Natural killer cell (primary cell): Measurements from ENCODE around the gene IPO4. TPM values are rescaled to one million over a fixed set of nuclear protein-coding genes. Genes with fewer than 3 reads are reported as not detected.
A peak's percentile ranks its signal among the peaks of the same experiment; 100 is the strongest.

Experiments used
- ATAC-seq, 3 donors: fragments of 150-1000 bp in 2 of 3; fragments of 200-7000 bp in 1 of 3; cut with Tn5 transposase; 1 replicate in 1 of 3; 2 replicates in 2 of 3; pipeline ENCODE4 v1.10.0; 2021; ENCODE audit warnings: mild to moderate bottlenecking in 2 of 3, moderate library complexity in 2 of 3
- DNase-seq, 2 donors: peaks; one replicate each; pipeline versions ENCODE4 v3.0.0 to v3.0.0-alpha.2; 2013 to 2021; ENCODE audit warnings: mixed read lengths in 1 of 2
- H3K27ac ChIP-seq: one replicate; pipeline ENCODE4 v1.5.1; 2013; ENCODE audit warnings: mild to moderate bottlenecking, low read length
- H3K27me3 ChIP-seq: one replicate; pipeline ENCODE4 v1.6.1; 2013; ENCODE audit warnings: low read length; ENCODE audit not compliant: control insufficient read depth, insufficient read depth
- H3K36me3 ChIP-seq: one replicate; pipeline ENCODE4 v1.6.1; 2013; ENCODE audit warnings: low read length; ENCODE audit not compliant: control insufficient read depth, insufficient read depth
- H3K4me1 ChIP-seq: one replicate; pipeline ENCODE4 v1.6.1; 2013; ENCODE audit warnings: low read length; ENCODE audit not compliant: control insufficient read depth, insufficient read depth
- H3K4me3 ChIP-seq: one replicate; pipeline ENCODE4 v1.5.1; 2013; ENCODE audit warnings: low read length
- H3K9me3 ChIP-seq: one replicate; pipeline ENCODE4 v1.6.1; 2013; ENCODE audit warnings: low read length; ENCODE audit not compliant: control insufficient read depth, insufficient read depth
- H3K27ac Mint-ChIP-seq, 2 donors: one replicate each; pipeline ENCODE4 v1.8.0; 2022; ENCODE audit warnings: mild to moderate bottlenecking in 2 of 2, mixed read lengths in 2 of 2, moderate library complexity in 1 of 2
- H3K27me3 Mint-ChIP-seq, 2 donors: one replicate each; pipeline ENCODE4 v1.8.0; 2022; ENCODE audit warnings: low read depth in 2 of 2, mixed read lengths in 2 of 2
- H3K36me3 Mint-ChIP-seq: one replicate; pipeline ENCODE4 v1.8.0; 2022; ENCODE audit warnings: mixed read lengths
- H3K4me1 Mint-ChIP-seq, 2 donors: one replicate each; pipeline ENCODE4 v1.8.0; 2022; ENCODE audit warnings: mixed read lengths in 2 of 2
- H3K4me3 Mint-ChIP-seq: one replicate; pipeline ENCODE4 v1.8.0; 2022; ENCODE audit warnings: mild to moderate bottlenecking, moderate library complexity, mixed read lengths
- H3K9me3 Mint-ChIP-seq, 2 donors: one replicate each; pipeline ENCODE4 v1.8.0; 2022; ENCODE audit warnings: mixed read lengths in 2 of 2
- WGBS: methylation state at CpG from one replicate; pipeline ENCODE4 v1.1.7; 2013; ENCODE audit warnings: missing lambda C conversion rate; ENCODE audit not compliant: insufficient coverage; 5-methylcytosine and 5-hydroxymethylcytosine counted together
- intact Hi-C: fragments of 100-400 bp; cut with micrococcal nuclease; formaldehyde crosslinking; loops from one replicate; pipeline ENCODE4 v1.14.2; 2022
- total RNA-seq, 4 donors: library from RNA; stranded (reverse); fragments of 120-200 nt in 1 of 4; gene quantifications; one replicate each; pipeline versions ENCODE4 v1.2.3 to v1.2.4, GENCODE V29; 2013 to 2022
- TF ChIP-seq, protein P1 (sequence below): fragments of 200-600 bp; IDR thresholded peaks from one replicate; pipeline ENCODE4 v1.8.0; 2022; ENCODE audit warnings: antibody characterized with exemption

Gene IPO4
- total RNA-seq, 3 donors from 2014 or later (not counting 1 experiment from before 2014, with no cell fraction given): 46.2 to 61.5 (median 51.9) TPM

DNA sequence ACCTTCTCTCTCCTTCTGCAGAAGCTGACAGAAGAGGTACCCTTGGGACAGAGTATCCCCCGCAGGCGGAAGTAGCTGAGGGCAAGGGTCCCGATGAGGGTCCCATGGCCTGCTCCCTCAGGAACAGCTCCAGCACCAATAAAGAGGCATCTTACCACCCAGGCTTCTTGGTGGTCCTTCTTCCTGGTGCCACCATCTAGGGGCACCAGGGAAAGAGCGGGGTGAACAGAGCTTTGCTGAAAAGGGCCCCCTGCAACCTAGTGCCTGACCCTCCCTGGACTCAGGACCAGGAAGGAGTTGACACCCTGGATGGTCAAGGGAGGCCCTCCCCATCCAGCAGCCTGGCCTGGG is 28.1 kb downstream of the IPO4 start:
- Histone ChIP-seq H3K9me3 (no peaks in the 10 kb centered on the region), H3K4me1 (peaks cover 37% of the 10 kb centered on the region), H3K27ac (peak overlapping the region; percentile 94), H3K27me3 (no peaks in the 10 kb centered on the region), H3K4me3 (no peak overlapping the region), H3K36me3 (peaks cover 74% of the 10 kb centered on the region)
- ATAC-seq: no peak
- no peaks in the 10 kb centered on the region for H3K9me3 Mint-ChIP-seq
- peak overlapping the region; percentile 99 for H3K4me3 Mint-ChIP-seq
- no peaks in the 10 kb centered on the region for H3K27me3 Mint-ChIP-seq
- no peak for DNase-seq
- WGBS: 99% methylated on average over 4 of the region's 4 CpGs
- peak overlapping the region; percentile 97 for H3K27ac Mint-ChIP-seq
- intact Hi-C loops: loop anchor here (2.0 kb wide), 1 partner anchor 102 kb away; no protein-coding TSS in a partner anchor
- H3K36me3 Mint-ChIP-seq: no peaks in the 10 kb centered on the region
- peaks cover 36 to 54% of the 10 kb centered on the region in 2 donors for H3K4me1 Mint-ChIP-seq
- TF ChIP-seq, protein P1, sequence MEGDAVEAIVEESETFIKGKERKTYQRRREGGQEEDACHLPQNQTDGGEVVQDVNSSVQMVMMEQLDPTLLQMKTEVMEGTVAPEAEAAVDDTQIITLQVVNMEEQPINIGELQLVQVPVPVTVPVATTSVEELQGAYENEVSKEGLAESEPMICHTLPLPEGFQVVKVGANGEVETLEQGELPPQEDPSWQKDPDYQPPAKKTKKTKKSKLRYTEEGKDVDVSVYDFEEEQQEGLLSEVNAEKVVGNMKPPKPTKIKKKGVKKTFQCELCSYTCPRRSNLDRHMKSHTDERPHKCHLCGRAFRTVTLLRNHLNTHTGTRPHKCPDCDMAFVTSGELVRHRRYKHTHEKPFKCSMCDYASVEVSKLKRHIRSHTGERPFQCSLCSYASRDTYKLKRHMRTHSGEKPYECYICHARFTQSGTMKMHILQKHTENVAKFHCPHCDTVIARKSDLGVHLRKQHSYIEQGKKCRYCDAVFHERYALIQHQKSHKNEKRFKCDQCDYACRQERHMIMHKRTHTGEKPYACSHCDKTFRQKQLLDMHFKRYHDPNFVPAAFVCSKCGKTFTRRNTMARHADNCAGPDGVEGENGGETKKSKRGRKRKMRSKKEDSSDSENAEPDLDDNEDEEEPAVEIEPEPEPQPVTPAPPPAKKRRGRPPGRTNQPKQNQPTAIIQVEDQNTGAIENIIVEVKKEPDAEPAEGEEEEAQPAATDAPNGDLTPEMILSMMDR: no peak

DNA sequence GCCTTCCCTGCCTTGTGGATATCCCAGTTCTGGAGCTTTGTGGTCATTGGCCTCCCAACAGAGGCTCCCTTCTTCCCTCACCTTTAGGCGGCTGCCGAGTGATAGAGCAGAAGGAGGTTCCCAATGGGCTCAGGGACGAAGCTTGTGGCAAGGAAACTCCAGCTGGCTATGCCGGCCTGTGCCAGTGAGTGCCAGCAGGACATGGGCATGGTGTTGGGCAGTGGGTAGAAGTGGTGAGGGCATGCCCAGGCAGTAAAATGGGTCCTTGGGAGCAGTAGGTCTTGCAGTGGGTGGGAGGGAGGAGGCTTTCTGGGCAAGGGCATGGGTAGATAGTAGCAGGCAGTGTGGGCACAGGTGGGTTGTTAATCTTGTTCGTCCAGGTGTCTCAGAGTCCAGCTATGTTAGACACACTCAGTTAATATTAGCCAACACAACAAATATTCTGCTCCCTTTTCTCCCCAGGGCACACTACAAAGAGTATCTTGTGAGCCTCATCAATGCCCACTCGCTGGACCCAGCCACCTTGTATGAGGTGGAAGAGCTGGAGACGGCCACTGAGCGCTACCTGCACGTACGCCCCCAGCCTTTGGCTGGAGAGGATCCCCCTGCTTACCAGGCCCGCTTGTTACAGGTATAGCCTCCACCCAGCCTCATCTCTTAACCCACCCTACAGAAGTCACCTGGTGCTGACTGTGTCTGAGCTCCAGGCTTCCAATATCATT is 28.7 kb downstream of the IPO4 start:
- no peak for ATAC-seq
- Mint-ChIP-seq H3K4me1 (peaks cover 33 to 49% of the 10 kb centered on the region in 2 donors), H3K27me3 (no peaks in the 10 kb centered on the region), H3K27ac (peak overlapping the region; percentile 97), H3K4me3 (peak overlapping the region; percentile 21), H3K36me3 (no peaks in the 10 kb centered on the region), H3K9me3 (no peaks in the 10 kb centered on the region)
- TF ChIP-seq, protein P1: no peak
- intact Hi-C loops: loop anchor here (2.0 kb wide), 1 partner anchor 101 kb away; no protein-coding TSS in a partner anchor
- Histone ChIP-seq H3K4me1 (peaks cover 37% of the 10 kb centered on the region), H3K27me3 (no peaks in the 10 kb centered on the region), H3K9me3 (no peaks in the 10 kb centered on the region), H3K4me3 (no peak overlapping the region), H3K36me3 (peaks cover 74% of the 10 kb centered on the region), H3K27ac (peak overlapping the region; percentile 94)
- 92% methylated on average over 11 of the region's 11 CpGs for WGBS
- no peak for DNase-seq

DNA sequence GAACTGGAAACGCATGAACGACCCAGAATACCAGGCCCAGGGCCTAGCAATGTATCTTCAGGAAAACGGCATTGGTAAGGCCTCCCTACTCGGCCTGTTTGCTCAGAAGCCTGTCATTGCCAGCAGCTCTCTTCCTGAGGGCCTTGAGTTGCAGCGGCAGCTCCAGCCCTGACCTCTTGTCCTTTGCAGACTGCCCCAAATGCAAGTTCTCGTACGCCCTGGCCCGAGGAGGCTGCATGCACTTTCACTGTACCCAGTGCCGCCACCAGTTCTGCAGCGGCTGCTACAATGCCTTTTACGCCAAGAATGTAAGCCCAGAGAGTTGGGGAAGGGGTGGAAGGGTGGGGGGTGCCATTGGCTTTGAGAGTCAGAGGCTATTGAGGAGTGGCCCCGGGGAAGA is 31.3 kb downstream of the IPO4 start:
- no peaks in the 10 kb centered on the region for H3K36me3 Mint-ChIP-seq
- no peaks in the 10 kb centered on the region for H3K9me3 ChIP-seq
- DNase-seq: no peak
- no peak for ATAC-seq
- no peak overlapping the region for H3K27ac ChIP-seq
- no peak overlapping the region for H3K4me3 Mint-ChIP-seq
- 98% methylated on average over 12 of the region's 12 CpGs for WGBS
- no peaks in the 10 kb centered on the region for H3K27me3 ChIP-seq
- peaks cover 15% of the 10 kb centered on the region for H3K4me1 ChIP-seq
- peaks cover 62% of the 10 kb centered on the region for H3K36me3 ChIP-seq
- no peak overlapping the region for H3K27ac Mint-ChIP-seq
- no peaks in the 10 kb centered on the region for H3K27me3 Mint-ChIP-seq
- no peak overlapping the region for H3K4me3 ChIP-seq
- no peaks in the 10 kb centered on the region for H3K9me3 Mint-ChIP-seq
- intact Hi-C loops: no loop called here
- H3K4me1 Mint-ChIP-seq: peaks cover 18 to 27% of the 10 kb centered on the region in 2 donors
- TF ChIP-seq, protein P1: no peak

DNA sequence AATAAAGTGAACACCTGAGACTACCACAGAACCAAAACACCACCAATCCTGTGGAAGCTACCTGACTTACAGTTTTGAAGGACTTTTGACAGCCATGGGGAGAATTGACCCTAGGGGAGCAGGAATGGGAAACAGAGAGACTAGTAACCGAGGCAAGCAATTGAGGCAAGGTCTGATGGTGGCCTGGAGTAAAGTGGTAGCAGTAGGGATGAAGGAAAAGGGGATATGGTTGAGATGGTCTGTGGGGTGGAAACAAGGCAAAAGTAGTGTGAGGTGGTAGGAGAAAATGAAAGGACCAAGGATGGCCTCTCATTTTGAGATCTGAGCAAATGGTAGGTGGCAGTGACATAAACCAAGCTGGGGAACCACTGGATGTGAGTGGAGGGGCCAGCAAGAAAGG is 31.8 kb downstream of the IPO4 start:
- H3K4me3 Mint-ChIP-seq: no peak overlapping the region
- no peak for ATAC-seq
- Histone ChIP-seq H3K4me1 (peaks cover 10% of the 10 kb centered on the region), H3K9me3 (no peaks in the 10 kb centered on the region), H3K27ac (no peak overlapping the region), H3K36me3 (peaks cover 64% of the 10 kb centered on the region), H3K27me3 (no peaks in the 10 kb centered on the region), H3K4me3 (no peak overlapping the region)
- TF ChIP-seq, protein P1: no peak
- H3K27me3 Mint-ChIP-seq: no peaks in the 10 kb centered on the region
- 92% methylated on average over 1 of the region's 1 CpG for WGBS
- H3K9me3 Mint-ChIP-seq: no peaks in the 10 kb centered on the region
- no peaks in the 10 kb centered on the region for H3K36me3 Mint-ChIP-seq
- H3K27ac Mint-ChIP-seq: no peak overlapping the region
- no peak for DNase-seq
- intact Hi-C loops: no loop called here
- peaks cover 13 to 22% of the 10 kb centered on the region in 2 donors for H3K4me1 Mint-ChIP-seq
